ENCODE results near the gene IMPG1. TPM values are rescaled to one million over a fixed set of nuclear protein-coding genes. Genes with fewer than 3 reads are reported as not detected.
A peak's percentile ranks its signal among the peaks of the same experiment; 100 is the strongest.

The IMPG1 gene
- total RNA-seq, 1 experiment from 2014 or later: not detected

DNA sequence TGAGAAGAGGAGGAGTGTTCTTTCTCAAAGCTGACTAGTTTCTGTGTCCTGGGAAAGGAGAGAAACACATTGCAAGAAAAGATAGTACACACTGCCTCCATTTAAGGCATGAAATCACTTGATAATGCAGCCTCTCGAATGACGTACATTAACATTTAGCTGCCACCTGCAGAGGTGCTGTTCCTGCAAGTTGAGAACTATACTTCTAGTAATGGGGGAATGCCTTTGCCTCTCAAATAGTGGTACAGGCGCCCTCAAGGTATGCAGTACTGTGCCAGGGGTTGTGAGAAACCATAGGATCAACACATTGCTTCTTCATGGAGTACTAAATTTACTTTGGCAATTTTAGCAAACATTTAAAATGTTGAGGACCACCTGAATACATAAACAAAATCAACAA is 20.1 kb downstream of the IMPG1 start:
- ChIA-PET POLR2A (no interaction called here), CTCF (interaction anchor here (1.1 to 1.9 kb wide), 2 partner anchors 118 to 120 kb away, joined by 4 to 6 read pairs; no protein-coding TSS in a partner anchor)
- H3K27ac Mint-ChIP-seq: no peak overlapping the region
- H3K4me1 Mint-ChIP-seq: peaks cover 10% of the 10 kb centered on the region
- no peak overlapping the region for H3K4me3 Mint-ChIP-seq
- TF ChIP-seq AFF4 (CRISPR knock-in tag; IDR thresholded peaks at IDR 0.05; ENCODE audit: borderline replicate concordance) (no peak), ZNF423 (CRISPR knock-in tag; IDR thresholded peaks at IDR 0.05) (no peak), SMAD3 (CRISPR knock-in tag; IDR thresholded peaks at IDR 0.05; ENCODE audit: borderline replicate concordance) (no peak), ARID4B (CRISPR knock-in tag; IDR thresholded peaks at IDR 0.05; ENCODE audit: borderline replicate concordance) (no peak)
- TF ChIP-seq, protein P1, sequence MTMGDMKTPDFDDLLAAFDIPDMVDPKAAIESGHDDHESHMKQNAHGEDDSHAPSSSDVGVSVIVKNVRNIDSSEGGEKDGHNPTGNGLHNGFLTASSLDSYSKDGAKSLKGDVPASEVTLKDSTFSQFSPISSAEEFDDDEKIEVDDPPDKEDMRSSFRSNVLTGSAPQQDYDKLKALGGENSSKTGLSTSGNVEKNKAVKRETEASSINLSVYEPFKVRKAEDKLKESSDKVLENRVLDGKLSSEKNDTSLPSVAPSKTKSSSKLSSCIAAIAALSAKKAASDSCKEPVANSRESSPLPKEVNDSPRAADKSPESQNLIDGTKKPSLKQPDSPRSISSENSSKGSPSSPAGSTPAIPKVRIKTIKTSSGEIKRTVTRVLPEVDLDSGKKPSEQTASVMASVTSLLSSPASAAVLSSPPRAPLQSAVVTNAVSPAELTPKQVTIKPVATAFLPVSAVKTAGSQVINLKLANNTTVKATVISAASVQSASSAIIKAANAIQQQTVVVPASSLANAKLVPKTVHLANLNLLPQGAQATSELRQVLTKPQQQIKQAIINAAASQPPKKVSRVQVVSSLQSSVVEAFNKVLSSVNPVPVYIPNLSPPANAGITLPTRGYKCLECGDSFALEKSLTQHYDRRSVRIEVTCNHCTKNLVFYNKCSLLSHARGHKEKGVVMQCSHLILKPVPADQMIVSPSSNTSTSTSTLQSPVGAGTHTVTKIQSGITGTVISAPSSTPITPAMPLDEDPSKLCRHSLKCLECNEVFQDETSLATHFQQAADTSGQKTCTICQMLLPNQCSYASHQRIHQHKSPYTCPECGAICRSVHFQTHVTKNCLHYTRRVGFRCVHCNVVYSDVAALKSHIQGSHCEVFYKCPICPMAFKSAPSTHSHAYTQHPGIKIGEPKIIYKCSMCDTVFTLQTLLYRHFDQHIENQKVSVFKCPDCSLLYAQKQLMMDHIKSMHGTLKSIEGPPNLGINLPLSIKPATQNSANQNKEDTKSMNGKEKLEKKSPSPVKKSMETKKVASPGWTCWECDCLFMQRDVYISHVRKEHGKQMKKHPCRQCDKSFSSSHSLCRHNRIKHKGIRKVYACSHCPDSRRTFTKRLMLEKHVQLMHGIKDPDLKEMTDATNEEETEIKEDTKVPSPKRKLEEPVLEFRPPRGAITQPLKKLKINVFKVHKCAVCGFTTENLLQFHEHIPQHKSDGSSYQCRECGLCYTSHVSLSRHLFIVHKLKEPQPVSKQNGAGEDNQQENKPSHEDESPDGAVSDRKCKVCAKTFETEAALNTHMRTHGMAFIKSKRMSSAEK (CRISPR knock-in tag; IDR thresholded peaks at IDR 0.05; ENCODE audit: borderline replicate concordance): no peak
- TF ChIP-seq, protein P2, sequence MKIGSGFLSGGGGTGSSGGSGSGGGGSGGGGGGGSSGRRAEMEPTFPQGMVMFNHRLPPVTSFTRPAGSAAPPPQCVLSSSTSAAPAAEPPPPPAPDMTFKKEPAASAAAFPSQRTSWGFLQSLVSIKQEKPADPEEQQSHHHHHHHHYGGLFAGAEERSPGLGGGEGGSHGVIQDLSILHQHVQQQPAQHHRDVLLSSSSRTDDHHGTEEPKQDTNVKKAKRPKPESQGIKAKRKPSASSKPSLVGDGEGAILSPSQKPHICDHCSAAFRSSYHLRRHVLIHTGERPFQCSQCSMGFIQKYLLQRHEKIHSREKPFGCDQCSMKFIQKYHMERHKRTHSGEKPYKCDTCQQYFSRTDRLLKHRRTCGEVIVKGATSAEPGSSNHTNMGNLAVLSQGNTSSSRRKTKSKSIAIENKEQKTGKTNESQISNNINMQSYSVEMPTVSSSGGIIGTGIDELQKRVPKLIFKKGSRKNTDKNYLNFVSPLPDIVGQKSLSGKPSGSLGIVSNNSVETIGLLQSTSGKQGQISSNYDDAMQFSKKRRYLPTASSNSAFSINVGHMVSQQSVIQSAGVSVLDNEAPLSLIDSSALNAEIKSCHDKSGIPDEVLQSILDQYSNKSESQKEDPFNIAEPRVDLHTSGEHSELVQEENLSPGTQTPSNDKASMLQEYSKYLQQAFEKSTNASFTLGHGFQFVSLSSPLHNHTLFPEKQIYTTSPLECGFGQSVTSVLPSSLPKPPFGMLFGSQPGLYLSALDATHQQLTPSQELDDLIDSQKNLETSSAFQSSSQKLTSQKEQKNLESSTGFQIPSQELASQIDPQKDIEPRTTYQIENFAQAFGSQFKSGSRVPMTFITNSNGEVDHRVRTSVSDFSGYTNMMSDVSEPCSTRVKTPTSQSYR (CRISPR knock-in tag; IDR thresholded peaks at IDR 0.05): no peak
- TF ChIP-seq, protein P3, sequence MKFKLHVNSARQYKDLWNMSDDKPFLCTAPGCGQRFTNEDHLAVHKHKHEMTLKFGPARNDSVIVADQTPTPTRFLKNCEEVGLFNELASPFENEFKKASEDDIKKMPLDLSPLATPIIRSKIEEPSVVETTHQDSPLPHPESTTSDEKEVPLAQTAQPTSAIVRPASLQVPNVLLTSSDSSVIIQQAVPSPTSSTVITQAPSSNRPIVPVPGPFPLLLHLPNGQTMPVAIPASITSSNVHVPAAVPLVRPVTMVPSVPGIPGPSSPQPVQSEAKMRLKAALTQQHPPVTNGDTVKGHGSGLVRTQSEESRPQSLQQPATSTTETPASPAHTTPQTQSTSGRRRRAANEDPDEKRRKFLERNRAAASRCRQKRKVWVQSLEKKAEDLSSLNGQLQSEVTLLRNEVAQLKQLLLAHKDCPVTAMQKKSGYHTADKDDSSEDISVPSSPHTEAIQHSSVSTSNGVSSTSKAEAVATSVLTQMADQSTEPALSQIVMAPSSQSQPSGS (CRISPR knock-in tag; IDR thresholded peaks at IDR 0.05; ENCODE audit: borderline replicate concordance, low read depth): no peak
- no peaks in the 10 kb centered on the region for H3K36me3 Mint-ChIP-seq
- no peak for DNase-seq (ENCODE audit: low spot score)
- ATAC-seq: peak; percentile 72
- peaks cover 4% of the 10 kb centered on the region for H3K9me3 Mint-ChIP-seq
- no peaks in the 10 kb centered on the region for H3K27me3 Mint-ChIP-seq (ENCODE audit: low read depth)
